HEK293 (cell line): ENCODE results near the gene CYP4F22.

Experiments
- CTCF ChIP-seq: fragments of 450-650 bp; formaldehyde crosslinking; IDR thresholded peaks from 2 replicates; pipeline ENCODE4 v1.5.1; 2016; ENCODE audit warnings: missing biosample characterization, missing genetic modification characterization
- KLF10 ChIP-seq: fragments of 450-650 bp; IDR thresholded peaks from 2 replicates; pipeline ENCODE4 v1.5.1; 2018; ENCODE audit warnings: missing biosample characterization, mild to moderate bottlenecking, missing genetic modification characterization
- KLF17 ChIP-seq: fragments of 450-650 bp; formaldehyde crosslinking; IDR thresholded peaks from 2 replicates; pipeline ENCODE4 v1.5.1; 2016; ENCODE audit warnings: missing biosample characterization, missing genetic modification characterization
- PRDM2 ChIP-seq: fragments of 450-650 bp; formaldehyde crosslinking; IDR thresholded peaks from 2 replicates; pipeline ENCODE4 v1.5.1; 2016; ENCODE audit warnings: missing biosample characterization, missing genetic modification characterization, borderline replicate concordance
- REST ChIP-seq: fragments of 450-650 bp; formaldehyde crosslinking; IDR thresholded peaks from 2 replicates; pipeline ENCODE4 v1.5.1; 2016; ENCODE audit warnings: missing biosample characterization, missing genetic modification characterization
- SETDB1 ChIP-seq: IDR thresholded peaks from one replicate; pipeline ENCODE4 v1.6.1; 2017; ENCODE audit warnings: mild to moderate bottlenecking, low read length, moderate library complexity, mixed read lengths; ENCODE audit not compliant: insufficient read length
- ZBTB11 ChIP-seq: fragments of 450-650 bp; formaldehyde crosslinking; conservative IDR thresholded peaks from 2 replicates; pipeline ENCODE4 v1.5.1; 2016; ENCODE audit warnings: low read depth, missing biosample characterization, missing genetic modification characterization
- ZNF184 ChIP-seq: fragments of 450-650 bp; IDR thresholded peaks from 2 replicates; pipeline ENCODE4 v1.5.1; 2018; ENCODE audit warnings: missing biosample characterization, mild to moderate bottlenecking, missing genetic modification characterization
- ZNF19 ChIP-seq: fragments of 450-650 bp; formaldehyde crosslinking; IDR thresholded peaks from 2 replicates; pipeline ENCODE4; 2016; ENCODE audit warnings: missing biosample characterization, missing genetic modification characterization, low read depth
- ZNF302 ChIP-seq: fragments of 450-650 bp; formaldehyde crosslinking; IDR thresholded peaks from 2 replicates; pipeline ENCODE4 v1.5.1; 2016; ENCODE audit warnings: missing biosample characterization, missing genetic modification characterization, low read depth
- ZNF426 ChIP-seq: fragments of 450-650 bp; formaldehyde crosslinking; IDR thresholded peaks from 2 replicates; pipeline ENCODE4 v1.5.1; 2017; ENCODE audit warnings: missing biosample characterization, missing genetic modification characterization, mild to moderate bottlenecking, inconsistent platforms, moderate library complexity
- ZNF501 ChIP-seq: fragments of 450-650 bp; formaldehyde crosslinking; IDR thresholded peaks from 2 replicates; pipeline ENCODE4 v1.5.1; 2016; ENCODE audit warnings: missing biosample characterization, missing genetic modification characterization
- ZNF610 ChIP-seq: fragments of 450-650 bp; formaldehyde crosslinking; IDR thresholded peaks from 2 replicates; pipeline ENCODE4 v1.5.1; 2016; ENCODE audit warnings: missing biosample characterization, missing genetic modification characterization, borderline replicate concordance

- TF ChIP-seq ZNF19 (no peak), CTCF (tag by site-specific recombination) (no peak), REST (tag by site-specific recombination) (no peak), ZNF501 (tag by site-specific recombination) (no peak), ZNF184 (tag by site-specific recombination) (no peak), ZBTB11 (tag by site-specific recombination) (no peak), PRDM2 (tag by site-specific recombination) (no peak), ZNF302 (tag by site-specific recombination) (no peak), KLF10 (tag by site-specific recombination) (no peak), SETDB1 (no peak), ZNF610 (tag by site-specific recombination) (no peak), KLF17 (tag by site-specific recombination) (no peak), ZNF426 (tag by site-specific recombination) (no peak)
Measured at GRCh38 chr19:15563325-15563794, 55.0 kb downstream of the CYP4F22 start.
